CD4-positive, alpha-beta T cell (primary cell): ENCODE results near the gene COX4I1. TPM values are rescaled to one million over a fixed set of nuclear protein-coding genes. Genes with fewer than 3 reads are reported as not detected.

Source experiments
- ATAC-seq: fragments of 200-7000 bp; cut with Tn5 transposase; one replicate; pipeline ENCODE4 v1.10.0; 2022; ENCODE audit warnings: mild to moderate bottlenecking; ENCODE audit not compliant: poor library complexity
- CTCF ChIA-PET: fragments of 350-600 bp; sonication (Branson Sonifier 250); formaldehyde crosslinking; loops from one replicate; lab custom pipeline; 2021; ENCODE audit warnings: antibody characterized with exemption, inconsistent platforms; lab: Charles Lee
- POLR2A ChIA-PET: fragments of 350-600 bp; sonication (Branson Sonifier 250); formaldehyde crosslinking; loops from one replicate; lab custom pipeline; 2021; ENCODE audit warnings: antibody characterized with exemption, inconsistent platforms; lab: Charles Lee
- DNase-seq, 14 experiments: peaks; one replicate each; pipeline ENCODE4 v3.0.0-alpha.2; 2013 to 2020; ENCODE audit warnings: mixed read lengths in 2 of 14
- H3K27ac ChIP-seq, 2 donors: one replicate each; pipeline versions ENCODE4 v1.5.1 to v1.7.0; 2013; ENCODE audit warnings: low read length in 2 of 2, low read depth in 1 of 2, mild to moderate bottlenecking in 1 of 2
- H3K27me3 ChIP-seq, 2 experiments: 1 replicate in 1 of 2; 2 replicates in 1 of 2; pipeline versions ENCODE4 v1.6.1 to v1.7.0; 2013; ENCODE audit warnings: low read length in 2 of 2, control low read depth in 1 of 2, mild to moderate bottlenecking in 1 of 2, moderate library complexity in 1 of 2; ENCODE audit not compliant: insufficient read depth in 2 of 2, control insufficient read depth in 1 of 2
- H3K36me3 ChIP-seq: one replicate; pipeline ENCODE4 v1.6.1; 2013; ENCODE audit warnings: low read length, control low read depth; ENCODE audit not compliant: insufficient read depth
- H3K4me1 ChIP-seq: one replicate; pipeline ENCODE4 v1.6.1; 2013; ENCODE audit warnings: low read length, control low read depth; ENCODE audit not compliant: insufficient read depth
- H3K4me3 ChIP-seq: one replicate; pipeline ENCODE4 v1.5.1; 2013; ENCODE audit warnings: mild to moderate bottlenecking, low read length, moderate library complexity
- H3K9me3 ChIP-seq, 2 experiments: 1 replicate in 1 of 2; 2 replicates in 1 of 2; pipeline versions ENCODE4 v1.6.1 to v1.7.0; 2013; ENCODE audit warnings: low read length in 2 of 2, mild to moderate bottlenecking in 2 of 2, control low read depth in 1 of 2, moderate library complexity in 1 of 2; ENCODE audit not compliant: control insufficient read depth in 1 of 2, insufficient read depth in 1 of 2
- H3K27ac Mint-ChIP-seq: one replicate; pipeline ENCODE4 v1.8.0; 2020; ENCODE audit warnings: mixed read lengths
- H3K27me3 Mint-ChIP-seq: one replicate; pipeline ENCODE4 v1.8.0; 2021; ENCODE audit warnings: mixed read lengths
- H3K36me3 Mint-ChIP-seq: one replicate; pipeline ENCODE4 v1.8.0; 2021; ENCODE audit warnings: low read depth, mixed read lengths
- H3K4me1 Mint-ChIP-seq: one replicate; pipeline ENCODE4 v1.8.0; 2021; ENCODE audit warnings: low read depth, mixed read lengths
- H3K4me3 Mint-ChIP-seq: one replicate; pipeline ENCODE4 v1.8.0; 2020; ENCODE audit warnings: mild to moderate bottlenecking, mixed read lengths
- H3K9me3 Mint-ChIP-seq: one replicate; pipeline ENCODE4 v1.8.0; 2020; ENCODE audit warnings: mixed read lengths
- intact Hi-C, 2 experiments: fragments of 100-400 bp; cut with DNase I in 1 of 2; cut with micrococcal nuclease in 1 of 2; formaldehyde crosslinking; loops; one replicate each; pipeline versions ENCODE4 v1.15.1 to v1.9.0; 2023 to 2025; cut with DNase I, micrococcal nuclease
- total RNA-seq, 174 experiments: library from RNA in 2 of 174; stranded (reverse) in 2 of 174; gene quantifications; one replicate each; pipeline ENCODE4 v1.2.3 and lab custom pipeline; 2021 to 2026
- TF ChIP-seq, protein P1 (sequence below): fragments of 200-600 bp; IDR thresholded peaks from one replicate; pipeline ENCODE4 v1.8.0; 2022; ENCODE audit warnings: antibody characterized with exemption, mild to moderate bottlenecking

COX4I1 gene
- total RNA-seq, 2 experiments from 2014 or later = 749 to 750 TPM

DNA sequence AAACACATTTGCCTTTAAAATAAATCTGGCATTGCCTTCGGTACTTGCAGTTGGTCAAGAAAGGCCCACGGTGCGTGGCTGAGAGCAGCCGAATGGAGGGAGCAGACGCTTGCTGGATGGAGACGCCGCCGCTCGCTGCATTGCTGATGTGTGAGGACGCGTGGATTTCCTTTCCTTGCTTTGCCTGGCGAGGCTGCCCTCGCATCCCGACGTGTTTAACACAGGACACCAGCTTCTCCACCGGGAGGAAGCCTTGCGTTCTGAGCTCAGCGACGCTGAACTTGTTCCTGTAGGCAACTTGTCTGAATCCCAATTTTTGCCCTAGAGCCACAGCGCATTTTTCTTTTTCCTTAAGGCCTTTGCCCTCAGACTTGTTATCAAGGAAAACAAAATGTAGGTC lies 45.8 kb downstream of the COX4I1 start:
- Histone ChIP-seq H3K27me3 (no peaks in the 10 kb centered on the region), H3K4me1 (no peaks in the 10 kb centered on the region), H3K36me3 (no peaks in the 10 kb centered on the region), H3K27ac (no peak overlapping the region), H3K4me3 (no peak overlapping the region), H3K9me3 (peaks cover 0 to 7% of the 10 kb centered on the region in 2 experiments)
- Mint-ChIP-seq H3K9me3 (no peaks in the 10 kb centered on the region), H3K4me1 (peaks cover 9% of the 10 kb centered on the region), H3K27me3 (peaks cover 19% of the 10 kb centered on the region), H3K27ac (no peak overlapping the region), H3K36me3 (no peaks in the 10 kb centered on the region), H3K4me3 (no peak overlapping the region)
- ChIA-PET CTCF (no interaction called here), POLR2A (no interaction called here)
- intact Hi-C loops = no loop called here
- no peak for ATAC-seq
- TF ChIP-seq, protein P1, sequence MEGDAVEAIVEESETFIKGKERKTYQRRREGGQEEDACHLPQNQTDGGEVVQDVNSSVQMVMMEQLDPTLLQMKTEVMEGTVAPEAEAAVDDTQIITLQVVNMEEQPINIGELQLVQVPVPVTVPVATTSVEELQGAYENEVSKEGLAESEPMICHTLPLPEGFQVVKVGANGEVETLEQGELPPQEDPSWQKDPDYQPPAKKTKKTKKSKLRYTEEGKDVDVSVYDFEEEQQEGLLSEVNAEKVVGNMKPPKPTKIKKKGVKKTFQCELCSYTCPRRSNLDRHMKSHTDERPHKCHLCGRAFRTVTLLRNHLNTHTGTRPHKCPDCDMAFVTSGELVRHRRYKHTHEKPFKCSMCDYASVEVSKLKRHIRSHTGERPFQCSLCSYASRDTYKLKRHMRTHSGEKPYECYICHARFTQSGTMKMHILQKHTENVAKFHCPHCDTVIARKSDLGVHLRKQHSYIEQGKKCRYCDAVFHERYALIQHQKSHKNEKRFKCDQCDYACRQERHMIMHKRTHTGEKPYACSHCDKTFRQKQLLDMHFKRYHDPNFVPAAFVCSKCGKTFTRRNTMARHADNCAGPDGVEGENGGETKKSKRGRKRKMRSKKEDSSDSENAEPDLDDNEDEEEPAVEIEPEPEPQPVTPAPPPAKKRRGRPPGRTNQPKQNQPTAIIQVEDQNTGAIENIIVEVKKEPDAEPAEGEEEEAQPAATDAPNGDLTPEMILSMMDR = no peak
- no peak for DNase-seq

GRCh38 chr16:85846461-85846860 lies 47.0 kb downstream of the COX4I1 start:
- no peak overlapping the region for H3K27ac ChIP-seq
- Mint-ChIP-seq H3K4me1 (peaks cover 9% of the 10 kb centered on the region), H3K36me3 (no peaks in the 10 kb centered on the region), H3K27me3 (peaks cover 19% of the 10 kb centered on the region), H3K27ac (no peak overlapping the region), H3K4me3 (no peak overlapping the region), H3K9me3 (no peaks in the 10 kb centered on the region)
- TF ChIP-seq, protein P1 = no peak
- CTCF ChIA-PET = interaction anchor here (0.6 kb wide), 1 partner anchor 227 kb away, joined by 4 read pairs; no protein-coding TSS in a partner anchor
- POLR2A ChIA-PET = no interaction called here
- H3K4me3 ChIP-seq = no peak overlapping the region
- H3K9me3 ChIP-seq = peaks cover 0 to 4% of the 10 kb centered on the region in 2 experiments
- H3K4me1 ChIP-seq = no peaks in the 10 kb centered on the region
- no peaks in the 10 kb centered on the region for H3K27me3 ChIP-seq
- intact Hi-C loops = no loop called here
- ATAC-seq (no peak), DNase-seq (no peak)
- no peaks in the 10 kb centered on the region for H3K36me3 ChIP-seq

- Histone ChIP-seq H3K27ac (no peak overlapping the region), H3K4me3 (no peak overlapping the region), H3K27me3 (no peaks in the 10 kb centered on the region), H3K4me1 (no peaks in the 10 kb centered on the region), H3K36me3 (no peaks in the 10 kb centered on the region), H3K9me3 (peaks cover 0 to 4% of the 10 kb centered on the region in 2 experiments)
- H3K9me3 Mint-ChIP-seq = no peaks in the 10 kb centered on the region
- intact Hi-C loops = no loop called here
- no peak overlapping the region for H3K27ac Mint-ChIP-seq
- ATAC-seq = no peak
- H3K4me1 Mint-ChIP-seq = peaks cover 9% of the 10 kb centered on the region
- ChIA-PET POLR2A (no interaction called here), CTCF (no interaction called here)
- TF ChIP-seq, protein P1 = no peak
- no peak overlapping the region for H3K4me3 Mint-ChIP-seq
- DNase-seq = no peak
- no peaks in the 10 kb centered on the region for H3K36me3 Mint-ChIP-seq
- H3K27me3 Mint-ChIP-seq = peaks cover 19% of the 10 kb centered on the region
These were observed 47.5 kb downstream of the COX4I1 start for GRCh38 chr16:85847036-85847435.
